Stimulated activated CD4-positive, alpha-beta T cell treated with anti-CD3 and anti-CD28 coated beads, TNF-alpha, amount 100 ng/mL, for 4 hours (primary cell): ENCODE measurements around the gene AFF2.
"Not testable (repeated sequence)": the region's sequence is repeated elsewhere in the genome, so short reads cannot be mapped to it uniquely, and the experiment has no call there.

Experiments
- DNase-seq, 3 experiments: peaks; one replicate each; pipeline ENCODE4 v3.0.0-alpha.2; 2020; ENCODE audit warnings: low read depth in 3 of 3

The AFF2 gene

GRCh38 chrX:148854306-148854705 lies 353.9 kb downstream of the AFF2 start:
- DNase-seq = no peak

DNA sequence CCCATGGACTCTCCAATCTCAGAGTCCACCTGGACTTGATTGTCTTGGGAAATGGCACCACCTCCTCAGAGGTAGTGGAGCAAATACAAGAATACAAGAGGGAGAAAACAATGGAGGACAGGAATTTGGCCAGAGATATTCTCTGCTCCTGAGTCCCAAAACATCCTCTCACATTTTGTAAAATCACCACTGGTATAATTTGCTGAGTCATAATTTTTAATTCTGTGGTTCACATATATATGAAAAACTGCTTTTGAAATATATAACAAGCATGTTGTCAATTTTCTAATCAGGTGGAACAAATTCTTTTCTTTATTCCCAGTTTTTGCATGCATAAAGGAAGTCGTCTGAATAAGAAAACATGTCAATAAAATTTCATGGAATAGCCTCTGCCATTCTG lies 356.1 kb downstream of the AFF2 start:
- no peak for DNase-seq

- DNase-seq = no peak
These were observed 365.1 kb downstream of the AFF2 start for GRCh38 chrX:148865277-148866210.

DNA sequence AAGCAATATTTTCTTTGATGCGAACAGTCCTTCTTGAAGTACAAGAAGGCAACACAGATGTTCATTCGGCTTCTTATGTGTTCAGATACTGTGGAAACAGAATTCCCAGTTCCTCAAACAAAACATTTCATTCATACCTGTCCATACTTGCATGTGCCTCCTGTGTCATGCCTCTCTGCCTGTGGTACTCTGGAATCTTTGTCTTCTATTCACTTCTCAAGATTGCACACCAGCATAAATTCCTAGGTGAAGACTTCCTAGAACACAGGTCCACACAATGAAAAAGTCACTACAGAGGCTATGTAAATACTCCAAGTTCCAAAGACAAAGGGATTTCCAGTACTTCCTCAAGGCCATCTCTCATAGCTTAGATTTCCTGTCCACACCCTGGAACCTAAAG lies 367.2 kb downstream of the AFF2 start:
- DNase-seq = no peak

GRCh38 chrX:148871422-148872160 lies 371.2 kb downstream of the AFF2 start:
- no peak for DNase-seq

DNA sequence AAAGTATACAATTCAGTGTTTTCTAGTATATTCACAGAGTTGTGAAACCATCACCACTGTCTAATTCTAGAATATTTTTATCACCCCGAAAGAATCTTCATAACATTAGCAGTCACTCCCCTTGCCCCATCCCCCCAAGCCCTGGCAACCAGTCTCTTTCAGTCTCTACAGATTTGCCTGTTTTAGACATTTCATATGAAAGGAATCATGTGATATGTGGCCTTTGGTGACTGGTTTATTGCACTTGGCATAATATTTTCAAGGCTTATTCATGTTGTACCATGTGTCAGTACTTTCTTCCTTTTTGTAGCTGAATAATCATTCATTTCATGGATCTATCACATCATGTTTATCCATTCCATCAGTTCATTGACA lies 371.7 kb downstream of the AFF2 start:
- no peak for DNase-seq

DNA sequence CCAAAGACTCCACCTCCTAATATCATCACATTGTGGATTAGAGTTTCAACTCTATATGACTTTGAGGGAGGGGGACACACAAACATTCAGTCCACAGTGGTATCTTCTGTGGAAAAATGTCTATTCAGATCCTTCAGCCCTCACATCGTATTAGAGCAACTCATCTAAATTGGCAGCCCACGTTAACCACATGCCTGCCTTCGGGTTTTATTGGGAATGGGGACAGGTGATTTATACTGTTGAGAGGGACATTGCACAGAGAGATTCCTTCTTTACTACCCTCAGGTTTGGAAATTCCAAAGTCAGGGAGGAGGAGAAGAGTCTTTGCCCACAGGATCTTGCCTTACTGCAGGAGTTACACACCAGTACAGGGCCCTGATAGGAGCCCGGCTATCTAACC lies 372.5 kb downstream of the AFF2 start:
- DNase-seq = no peak

GRCh38 chrX:148874636-148875246 lies 374.3 kb downstream of the AFF2 start:
- DNase-seq = no peak

GRCh38 chrX:148878371-148878770 lies 378.0 kb downstream of the AFF2 start:
- no peak for DNase-seq

DNA sequence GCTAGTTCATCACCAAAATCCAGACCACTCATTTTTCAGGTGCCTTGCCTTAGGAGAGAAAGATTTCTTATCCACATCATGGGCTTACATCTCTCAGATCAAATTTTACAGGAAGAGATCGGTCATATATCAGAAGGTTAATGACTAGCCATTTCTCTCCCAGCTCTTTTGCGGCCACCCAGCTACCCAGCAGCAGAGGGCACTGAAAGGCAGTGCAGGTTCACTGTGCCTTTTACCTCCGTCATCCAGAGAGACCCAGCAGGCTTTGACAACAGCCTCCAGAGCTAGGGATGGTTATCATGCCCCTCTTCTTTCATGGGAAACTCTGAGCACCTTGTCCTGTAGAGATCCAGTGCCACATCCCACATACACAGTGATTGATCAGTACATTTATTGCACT lies 384.8 kb downstream of the AFF2 start:
- DNase-seq = no peak

- no peak for DNase-seq
These were observed 393.0 kb downstream of the AFF2 start for GRCh38 chrX:148893395-148893794.

DNA sequence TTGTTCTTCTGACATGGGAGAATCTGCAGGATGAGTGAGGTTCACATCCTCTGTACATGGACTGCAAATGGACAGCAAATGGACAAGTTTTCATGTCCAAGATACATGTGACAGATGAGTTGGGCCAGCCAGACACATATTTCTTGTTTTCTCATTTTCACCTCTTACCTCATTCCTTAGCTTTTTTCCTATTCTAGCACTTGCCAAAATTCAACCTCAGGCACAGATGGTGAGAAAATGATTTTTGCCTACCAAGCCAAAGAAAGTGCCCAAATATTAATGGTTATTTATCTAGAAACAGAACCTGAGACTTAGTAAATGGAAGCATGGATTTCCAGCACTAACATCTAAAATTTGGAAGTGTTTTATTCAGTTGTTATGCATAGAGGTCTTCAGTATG lies 402.2 kb downstream of the AFF2 start:
- no peak for DNase-seq

GRCh38 chrX:148903176-148903575 lies 402.8 kb downstream of the AFF2 start:
- DNase-seq = no peak

DNA sequence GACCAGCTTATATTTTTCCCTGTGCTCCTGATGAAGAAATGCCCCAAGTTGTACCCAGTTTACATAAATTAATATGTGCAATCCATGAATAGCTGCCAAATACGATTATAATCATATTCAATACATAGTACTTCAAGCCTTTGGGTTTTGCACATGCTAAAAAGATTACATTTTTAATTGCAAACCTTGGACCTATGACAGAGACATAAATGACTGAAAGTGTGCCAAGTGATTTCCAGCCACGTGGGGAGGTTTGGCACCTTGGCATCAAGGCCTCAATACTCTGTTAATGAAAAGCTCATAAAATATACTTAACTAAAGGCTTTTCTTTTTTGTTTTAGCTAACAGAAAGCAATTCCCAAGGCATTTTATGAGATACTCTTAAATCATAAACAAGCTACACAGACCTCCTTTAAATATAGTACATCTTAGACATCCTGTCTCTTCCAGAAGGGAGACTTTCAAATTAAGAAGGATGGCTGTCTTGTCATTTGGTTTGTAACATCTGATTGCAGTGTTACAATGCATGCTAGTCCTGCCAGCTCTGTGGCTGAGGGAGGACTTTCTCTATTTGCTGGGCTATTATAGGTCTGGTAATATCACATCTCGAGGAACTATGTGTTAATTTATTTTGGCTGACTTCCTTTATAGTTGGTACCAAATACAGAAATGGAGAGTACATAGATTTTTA lies 404.1 kb downstream of the AFF2 start:
- DNase-seq = no peak

DNA sequence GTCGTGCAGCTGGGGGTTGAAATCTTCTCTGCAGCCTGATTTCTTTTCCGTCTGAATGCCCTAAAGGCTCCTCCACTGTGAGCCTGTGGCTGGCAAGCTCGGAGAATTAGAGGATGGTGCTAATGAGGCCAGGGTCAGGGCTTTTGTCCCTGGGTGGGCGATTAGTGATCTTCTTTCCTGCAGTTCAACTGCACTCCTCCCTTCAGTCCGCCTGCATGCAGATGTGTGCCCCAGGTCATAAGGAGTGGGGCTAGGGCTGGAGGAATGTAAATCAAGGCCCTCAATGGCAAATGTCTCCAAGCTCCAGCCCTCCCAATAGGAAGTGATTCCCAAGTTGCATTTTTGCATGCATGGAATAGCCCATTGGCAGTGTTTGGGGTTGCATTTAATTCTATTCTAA lies 405.0 kb downstream of the AFF2 start:
- DNase-seq = no peak

GRCh38 chrX:148906628-148907027 lies 406.2 kb downstream of the AFF2 start:
- DNase-seq = not testable (repeated sequence)

DNA sequence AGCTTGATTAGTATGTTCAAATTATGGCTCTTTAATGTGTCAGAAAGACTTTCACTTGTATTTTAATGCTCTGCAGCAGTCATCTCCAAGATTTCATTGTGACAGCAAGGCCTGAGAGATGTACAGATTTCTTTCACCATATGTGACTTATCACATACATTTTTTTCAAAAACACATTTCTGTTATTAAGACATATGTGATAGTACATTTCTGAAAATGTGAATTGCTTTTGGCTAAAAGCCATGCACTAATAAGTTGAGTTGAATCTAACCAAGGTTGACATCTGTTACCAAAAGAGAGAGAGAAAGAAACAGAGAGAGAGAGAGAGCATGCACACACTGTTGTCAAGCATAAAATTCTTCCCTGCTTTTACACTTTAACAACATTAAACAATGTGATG lies 409.3 kb downstream of the AFF2 start:
- DNase-seq = no peak

DNA sequence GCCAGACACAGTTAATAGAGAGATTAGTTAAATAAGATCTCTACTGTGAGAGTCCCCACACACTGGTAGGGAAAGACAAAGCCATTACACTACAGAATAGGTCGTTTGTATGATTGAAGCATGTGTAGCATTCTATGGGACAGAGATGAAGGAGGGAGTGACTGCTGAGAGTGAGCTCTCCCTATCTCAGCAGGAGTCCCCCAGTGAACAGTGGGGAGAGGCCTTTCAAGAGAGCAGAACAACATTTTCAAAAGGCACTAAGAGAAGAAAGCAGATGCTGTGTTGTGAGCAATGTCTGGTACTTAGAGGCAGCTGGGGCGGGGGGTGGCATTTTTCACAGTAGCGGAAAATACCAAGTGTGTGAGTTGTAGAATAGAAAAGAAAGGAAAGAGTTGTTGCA lies 413.6 kb downstream of the AFF2 start:
- no peak for DNase-seq

DNA sequence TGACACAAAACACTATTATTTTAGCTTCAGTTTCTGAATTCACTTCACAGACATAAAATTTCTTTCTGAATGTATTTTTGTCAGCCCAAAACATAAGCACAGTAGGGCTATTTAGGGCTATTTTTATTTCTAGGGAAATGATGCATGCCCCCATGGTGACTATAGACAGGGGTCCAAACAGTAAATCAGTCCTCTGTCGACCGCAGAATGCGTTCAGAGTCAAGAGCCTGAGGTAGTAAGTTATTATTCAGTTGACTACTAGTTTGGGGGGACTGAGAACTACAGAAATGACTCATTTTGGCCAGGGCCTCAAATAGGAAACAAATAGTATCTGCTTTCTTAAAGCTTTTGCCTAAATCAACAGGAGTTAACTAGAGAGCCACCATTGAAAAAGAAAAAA lies 414.4 kb downstream of the AFF2 start:
- no peak for DNase-seq

DNA sequence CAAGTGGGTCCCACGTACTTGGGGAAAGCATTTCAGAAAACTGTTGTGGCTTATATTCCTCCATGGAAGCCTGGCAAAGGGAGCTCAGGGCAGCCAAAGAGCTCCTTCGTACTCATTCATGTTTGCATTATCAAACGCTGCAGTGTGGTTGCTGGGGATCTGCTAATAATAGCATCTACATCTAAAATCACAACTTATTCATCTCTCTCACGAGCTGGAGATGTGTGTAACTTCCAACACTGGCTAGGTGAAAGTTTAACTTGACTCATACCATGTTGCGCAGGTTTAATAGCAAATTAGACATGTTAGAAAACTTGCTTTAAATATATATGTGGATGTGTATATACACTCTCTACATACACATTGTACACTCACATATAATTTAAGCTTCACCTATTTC lies 415.1 kb downstream of the AFF2 start:
- DNase-seq = no peak

GRCh38 chrX:148917441-148917840 lies 417.0 kb downstream of the AFF2 start:
- DNase-seq = no peak

DNA sequence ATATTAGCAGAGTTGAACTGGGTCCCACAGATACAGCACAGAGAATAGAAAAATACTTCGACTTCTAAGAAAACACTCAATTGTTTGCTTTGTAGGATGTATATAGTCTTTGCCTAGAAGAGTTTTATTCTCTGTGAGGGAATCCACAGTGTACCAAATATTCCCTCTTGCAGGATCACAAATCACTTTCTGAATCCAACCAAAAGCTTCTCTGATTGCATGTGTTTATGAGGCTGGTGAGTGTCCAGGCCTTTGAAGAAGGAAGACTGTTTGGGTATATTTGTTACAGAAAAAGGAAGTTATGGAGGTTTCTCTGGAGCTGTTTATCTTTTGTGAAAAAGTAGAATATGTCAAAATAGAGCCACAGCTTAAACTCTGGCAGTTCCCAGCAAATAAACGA lies 423.2 kb downstream of the AFF2 start:
- no peak for DNase-seq
